ENCODE measurements around the gene SETD2.
"Not testable (repeated sequence)": the region's sequence is repeated elsewhere in the genome, so short reads cannot be mapped to it uniquely, and the experiment has no call there.

- TF ChIP-seq, protein P1, sequence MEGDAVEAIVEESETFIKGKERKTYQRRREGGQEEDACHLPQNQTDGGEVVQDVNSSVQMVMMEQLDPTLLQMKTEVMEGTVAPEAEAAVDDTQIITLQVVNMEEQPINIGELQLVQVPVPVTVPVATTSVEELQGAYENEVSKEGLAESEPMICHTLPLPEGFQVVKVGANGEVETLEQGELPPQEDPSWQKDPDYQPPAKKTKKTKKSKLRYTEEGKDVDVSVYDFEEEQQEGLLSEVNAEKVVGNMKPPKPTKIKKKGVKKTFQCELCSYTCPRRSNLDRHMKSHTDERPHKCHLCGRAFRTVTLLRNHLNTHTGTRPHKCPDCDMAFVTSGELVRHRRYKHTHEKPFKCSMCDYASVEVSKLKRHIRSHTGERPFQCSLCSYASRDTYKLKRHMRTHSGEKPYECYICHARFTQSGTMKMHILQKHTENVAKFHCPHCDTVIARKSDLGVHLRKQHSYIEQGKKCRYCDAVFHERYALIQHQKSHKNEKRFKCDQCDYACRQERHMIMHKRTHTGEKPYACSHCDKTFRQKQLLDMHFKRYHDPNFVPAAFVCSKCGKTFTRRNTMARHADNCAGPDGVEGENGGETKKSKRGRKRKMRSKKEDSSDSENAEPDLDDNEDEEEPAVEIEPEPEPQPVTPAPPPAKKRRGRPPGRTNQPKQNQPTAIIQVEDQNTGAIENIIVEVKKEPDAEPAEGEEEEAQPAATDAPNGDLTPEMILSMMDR (IDR thresholded peaks at IDR 0.05), result not testable (repeated sequence)
- TF ChIP-seq POLR2AphosphoS5 (IDR thresholded peaks at IDR 0.05); POLR2A (IDR thresholded peaks at IDR 0.05); EP300 (IDR thresholded peaks at IDR 0.05; ENCODE audit: low read depth): not testable (repeated sequence)
Observed at GRCh38 chr3:47180011-47180410, 16.1 kb upstream of the SETD2 start.

Measured in transverse colon (tissue), 4 donors.